ENCODE results near the gene IRAK3. TPM values are rescaled to one million over a fixed set of nuclear protein-coding genes. Genes with fewer than 3 reads are reported as not detected.

Gene IRAK3
- total and polyA plus RNA-seq, 2 donors (not counting 1 experiment from before 2014, with no cell fraction given), result 3.9 to 4.3 TPM

DNA sequence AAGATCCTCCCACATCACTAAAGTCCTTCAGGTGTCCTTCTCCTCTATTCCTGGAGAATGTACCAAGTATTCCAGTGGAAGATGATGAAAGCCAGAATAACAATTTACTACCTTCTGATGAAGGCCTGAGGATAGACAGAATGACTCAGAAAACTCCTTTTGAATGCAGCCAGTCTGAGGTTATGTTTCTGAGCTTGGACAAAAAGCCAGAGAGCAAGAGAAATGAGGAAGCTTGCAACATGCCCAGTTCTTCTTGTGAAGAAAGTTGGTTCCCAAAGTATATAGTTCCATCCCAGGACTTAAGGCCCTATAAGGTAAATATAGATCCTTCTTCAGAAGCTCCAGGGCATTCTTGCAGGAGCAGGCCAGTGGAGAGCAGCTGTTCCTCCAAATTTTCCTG is 58.7 kb downstream of the IRAK3 start:
- Mint-ChIP-seq H3K9me3 (ENCODE audit: insufficient read depth) (no peaks in the 10 kb centered on the region), H3K27me3 (peaks cover 3% of the 10 kb centered on the region), H3K4me1 (no peaks in the 10 kb centered on the region), H3K4me3 (no peak overlapping the region), H3K27ac (no peak overlapping the region)
- no peak overlapping the region for H2AFZ ChIP-seq (ENCODE audit: insufficient read depth, low read depth, low read length, poor library complexity, severe bottlenecking)
- H3K4me1 ChIP-seq (ENCODE audit: control insufficient read depth in 2 of 2, insufficient read depth in 2 of 2, low read length in 2 of 2), result no peaks in the 10 kb centered on the region
- H3K9me3 ChIP-seq (ENCODE audit: control extremely low read depth in 1 of 3, control insufficient read depth in 2 of 3, insufficient read depth in 1 of 3, low read length in 2 of 3), result no peaks in the 10 kb centered on the region
- no peaks in the 10 kb centered on the region for H3K27me3 ChIP-seq (replicated peaks in 1 of 4; ENCODE audit: control extremely low read depth in 1 of 4, control insufficient read depth in 3 of 4, insufficient read depth in 4 of 4, low read length in 3 of 4)
- no peak overlapping the region for H3K27ac ChIP-seq (ENCODE audit: low read length in 2 of 2)
- intact Hi-C loops (cut with micrococcal nuclease), result no loop called here
- H3K4me2 ChIP-seq (replicated peaks; ENCODE audit: low read depth, low read length, poor library complexity, severe bottlenecking), result no peak overlapping the region
- peaks cover 0 to 2% of the 10 kb centered on the region in 2 experiments for H3K36me3 ChIP-seq (replicated peaks in 1 of 2; ENCODE audit: control extremely low read depth in 1 of 2, control insufficient read depth in 1 of 2, extremely low read depth in 1 of 2, insufficient read depth in 2 of 2, low read length in 1 of 2)
- DNase-seq (no peak), ATAC-seq (ENCODE audit: low read depth) (no peak)
- CTCF ChIA-PET, result no interaction called here
- no peak for TF ChIP-seq EZH2 (IDR thresholded peaks at IDR 0.05; ENCODE audit: borderline replicate concordance, insufficient read depth, low read depth, low read length, poor library complexity, severe bottlenecking)
- TF ChIP-seq, protein P1, sequence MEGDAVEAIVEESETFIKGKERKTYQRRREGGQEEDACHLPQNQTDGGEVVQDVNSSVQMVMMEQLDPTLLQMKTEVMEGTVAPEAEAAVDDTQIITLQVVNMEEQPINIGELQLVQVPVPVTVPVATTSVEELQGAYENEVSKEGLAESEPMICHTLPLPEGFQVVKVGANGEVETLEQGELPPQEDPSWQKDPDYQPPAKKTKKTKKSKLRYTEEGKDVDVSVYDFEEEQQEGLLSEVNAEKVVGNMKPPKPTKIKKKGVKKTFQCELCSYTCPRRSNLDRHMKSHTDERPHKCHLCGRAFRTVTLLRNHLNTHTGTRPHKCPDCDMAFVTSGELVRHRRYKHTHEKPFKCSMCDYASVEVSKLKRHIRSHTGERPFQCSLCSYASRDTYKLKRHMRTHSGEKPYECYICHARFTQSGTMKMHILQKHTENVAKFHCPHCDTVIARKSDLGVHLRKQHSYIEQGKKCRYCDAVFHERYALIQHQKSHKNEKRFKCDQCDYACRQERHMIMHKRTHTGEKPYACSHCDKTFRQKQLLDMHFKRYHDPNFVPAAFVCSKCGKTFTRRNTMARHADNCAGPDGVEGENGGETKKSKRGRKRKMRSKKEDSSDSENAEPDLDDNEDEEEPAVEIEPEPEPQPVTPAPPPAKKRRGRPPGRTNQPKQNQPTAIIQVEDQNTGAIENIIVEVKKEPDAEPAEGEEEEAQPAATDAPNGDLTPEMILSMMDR (IDR thresholded peaks at IDR 0.05), result no peak
- no peaks in the 10 kb centered on the region for H4K20me1 ChIP-seq (ENCODE audit: control insufficient read depth, insufficient read depth, low read length, poor library complexity, severe bottlenecking)
- H3K9ac ChIP-seq (ENCODE audit: low read length), result no peak overlapping the region
- no peak overlapping the region for H3K4me3 ChIP-seq (ENCODE audit: control extremely low read depth in 1 of 5, extremely low read depth in 1 of 5, insufficient read depth in 1 of 5, low read depth in 2 of 5, low read length in 4 of 5)
- H3K79me2 ChIP-seq (ENCODE audit: control insufficient read depth, insufficient read depth, low read length), result no peaks in the 10 kb centered on the region
- POLR2A ChIA-PET, result no interaction called here

- H3K4me2 ChIP-seq (replicated peaks; ENCODE audit: low read depth, low read length, poor library complexity, severe bottlenecking), result no peak overlapping the region
- ATAC-seq (ENCODE audit: low read depth), result no peak
- no peaks in the 10 kb centered on the region for H4K20me1 ChIP-seq (ENCODE audit: control insufficient read depth, insufficient read depth, low read length, poor library complexity, severe bottlenecking)
- POLR2A ChIA-PET, result no interaction called here
- no peaks in the 10 kb centered on the region for H3K79me2 ChIP-seq (ENCODE audit: control insufficient read depth, insufficient read depth, low read length)
- peaks cover 0 to under 1% of the 10 kb centered on the region in 2 experiments for H3K36me3 ChIP-seq (replicated peaks in 1 of 2; ENCODE audit: control extremely low read depth in 1 of 2, control insufficient read depth in 1 of 2, extremely low read depth in 1 of 2, insufficient read depth in 2 of 2, low read length in 1 of 2)
- no peaks in the 10 kb centered on the region for H3K4me1 ChIP-seq (ENCODE audit: control insufficient read depth in 2 of 2, insufficient read depth in 2 of 2, low read length in 2 of 2)
- no peak for DNase-seq
- Mint-ChIP-seq H3K27me3 (peaks cover 3% of the 10 kb centered on the region), H3K4me3 (no peak overlapping the region), H3K9me3 (ENCODE audit: insufficient read depth) (no peaks in the 10 kb centered on the region), H3K27ac (no peak overlapping the region), H3K4me1 (no peaks in the 10 kb centered on the region)
- CTCF ChIA-PET, result no interaction called here
- no peak overlapping the region for H3K4me3 ChIP-seq (ENCODE audit: control extremely low read depth in 1 of 5, extremely low read depth in 1 of 5, insufficient read depth in 1 of 5, low read depth in 2 of 5, low read length in 4 of 5)
- intact Hi-C loops (cut with micrococcal nuclease), result no loop called here
- no peaks in the 10 kb centered on the region for H3K9me3 ChIP-seq (ENCODE audit: control extremely low read depth in 1 of 3, control insufficient read depth in 2 of 3, insufficient read depth in 1 of 3, low read length in 2 of 3)
- 81% methylated on average over 2 of the region's 3 CpGs for WGBS (ENCODE audit: insufficient coverage)
- no peak overlapping the region for H2AFZ ChIP-seq (ENCODE audit: insufficient read depth, low read depth, low read length, poor library complexity, severe bottlenecking)
- H3K9ac ChIP-seq (ENCODE audit: low read length), result no peak overlapping the region
- TF ChIP-seq, protein P1 (IDR thresholded peaks at IDR 0.05), result no peak
- TF ChIP-seq EZH2 (IDR thresholded peaks at IDR 0.05; ENCODE audit: borderline replicate concordance, insufficient read depth, low read depth, low read length, poor library complexity, severe bottlenecking), result no peak
- H3K27me3 ChIP-seq (replicated peaks in 1 of 4; ENCODE audit: control extremely low read depth in 1 of 4, control insufficient read depth in 3 of 4, insufficient read depth in 4 of 4, low read length in 3 of 4), result no peaks in the 10 kb centered on the region
- no peak overlapping the region for H3K27ac ChIP-seq (ENCODE audit: low read length in 2 of 2)
Observed at GRCh38 chr12:66251049-66251448, 62.0 kb downstream of the IRAK3 start.

Measured in B cell (primary cell).